GM18517 (cell line): Measurements from ENCODE around the gene NUTM2F.
"Not testable (repeated sequence)": the region's sequence is repeated elsewhere in the genome, so short reads cannot be mapped to it uniquely, and the experiment has no call there.

Experiments used
- ATAC-seq: cut with Tn5 transposase; IDR thresholded peaks from one replicate; pipeline ENCODE4 v1.9.1; 2021; ENCODE audit warnings: mild to moderate bottlenecking, moderate library complexity; ENCODE audit not compliant: unreplicated experiment

NUTM2F gene

GRCh38 chr9:94317949-94318657, 10.3 kb downstream of the NUTM2F start:
- not testable (repeated sequence) for ATAC-seq

- ATAC-seq: not testable (repeated sequence)
These were observed 12.2 kb downstream of the NUTM2F start for GRCh38 chr9:94316236-94316635.

- not testable (repeated sequence) for ATAC-seq
These were observed 13.1 kb downstream of the NUTM2F start for GRCh38 chr9:94315034-94315984.

- no peak for ATAC-seq
These were observed 25.1 kb downstream of the NUTM2F start for GRCh38 chr9:94303321-94303720.

GRCh38 chr9:94302426-94302825, 26.0 kb downstream of the NUTM2F start:
- ATAC-seq: no peak

- ATAC-seq: no peak
These were observed 26.9 kb downstream of the NUTM2F start for GRCh38 chr9:94301583-94301982.

GRCh38 chr9:94300470-94301301, 27.8 kb downstream of the NUTM2F start:
- no peak for ATAC-seq

GRCh38 chr9:94298949-94299599, 29.4 kb downstream of the NUTM2F start:
- ATAC-seq: no peak

- no peak for ATAC-seq
These were observed 38.8 kb downstream of the NUTM2F start for GRCh38 chr9:94289691-94290090.

GRCh38 chr9:94287877-94288513, 40.4 kb downstream of the NUTM2F start:
- ATAC-seq: no peak

- no peak for ATAC-seq
These were observed 42.3 kb downstream of the NUTM2F start for GRCh38 chr9:94286116-94286515.

GRCh38 chr9:94281101-94281500, 47.3 kb downstream of the NUTM2F start:
- ATAC-seq: no peak

- ATAC-seq: no peak
These were observed 47.9 kb downstream of the NUTM2F start for GRCh38 chr9:94280409-94280989.

GRCh38 chr9:94277885-94278536, 50.4 kb downstream of the NUTM2F start:
- ATAC-seq: no peak

GRCh38 chr9:94277029-94277428, 51.4 kb downstream of the NUTM2F start:
- not testable (repeated sequence) for ATAC-seq

GRCh38 chr9:94270009-94270408, 58.4 kb downstream of the NUTM2F start:
- ATAC-seq: no peak

- no peak for ATAC-seq
These were observed 59.2 kb downstream of the NUTM2F start for GRCh38 chr9:94269264-94269663.
